ENCODE results near the gene UBR4.

DNA sequence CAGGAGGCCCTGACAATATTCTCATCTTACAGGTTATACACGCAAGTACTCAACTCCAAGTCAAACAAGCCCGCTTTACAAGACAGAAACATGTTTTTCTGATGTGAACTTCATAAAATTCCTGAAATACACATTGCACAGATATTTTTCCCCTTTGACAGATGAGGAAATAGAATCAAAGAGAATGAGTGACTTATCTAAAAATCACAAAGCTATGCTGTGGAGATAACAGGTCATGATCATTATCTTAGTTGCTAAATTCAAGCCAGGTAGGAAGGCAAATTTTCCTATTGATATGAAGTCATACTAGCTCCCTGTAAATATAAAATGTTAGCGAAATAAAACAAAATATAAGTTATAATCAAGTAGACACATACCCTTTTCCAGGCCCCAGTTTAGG is 18.3 kb downstream of the UBR4 start:
- TF ChIP-seq ELF4 (IDR thresholded peaks at IDR 0.05) (no peak), FOXM1 (IDR thresholded peaks at IDR 0.05; ENCODE audit: borderline replicate concordance) (no peak), BHLHE40 (IDR thresholded peaks at IDR 0.05; ENCODE audit: borderline replicate concordance) (no peak), SP1 (IDR thresholded peaks at IDR 0.05) (no peak), CTBP1 (IDR thresholded peaks at IDR 0.05; ENCODE audit: borderline replicate concordance) (no peak), NFRKB (IDR thresholded peaks at IDR 0.05) (no peak), FOXA1 (IDR thresholded peaks at IDR 0.05) (no peak), ZNF384 (IDR thresholded peaks at IDR 0.05) (no peak), HDGF (IDR thresholded peaks at IDR 0.05; ENCODE audit: borderline replicate concordance) (no peak), FOXK2 (IDR thresholded peaks at IDR 0.05) (no peak), TARDBP (IDR thresholded peaks at IDR 0.05) (no peak)
